HG03460 (cell line): ENCODE data around the gene EGFLAM.
"Not testable (repeated sequence)": the region's sequence is repeated elsewhere in the genome, so short reads cannot be mapped to it uniquely, and the experiment has no call there.

Source experiments
- ATAC-seq: cut with Tn5 transposase; IDR thresholded peaks from one replicate; pipeline ENCODE4 v1.9.1; 2021; ENCODE audit not compliant: unreplicated experiment

EGFLAM gene

DNA sequence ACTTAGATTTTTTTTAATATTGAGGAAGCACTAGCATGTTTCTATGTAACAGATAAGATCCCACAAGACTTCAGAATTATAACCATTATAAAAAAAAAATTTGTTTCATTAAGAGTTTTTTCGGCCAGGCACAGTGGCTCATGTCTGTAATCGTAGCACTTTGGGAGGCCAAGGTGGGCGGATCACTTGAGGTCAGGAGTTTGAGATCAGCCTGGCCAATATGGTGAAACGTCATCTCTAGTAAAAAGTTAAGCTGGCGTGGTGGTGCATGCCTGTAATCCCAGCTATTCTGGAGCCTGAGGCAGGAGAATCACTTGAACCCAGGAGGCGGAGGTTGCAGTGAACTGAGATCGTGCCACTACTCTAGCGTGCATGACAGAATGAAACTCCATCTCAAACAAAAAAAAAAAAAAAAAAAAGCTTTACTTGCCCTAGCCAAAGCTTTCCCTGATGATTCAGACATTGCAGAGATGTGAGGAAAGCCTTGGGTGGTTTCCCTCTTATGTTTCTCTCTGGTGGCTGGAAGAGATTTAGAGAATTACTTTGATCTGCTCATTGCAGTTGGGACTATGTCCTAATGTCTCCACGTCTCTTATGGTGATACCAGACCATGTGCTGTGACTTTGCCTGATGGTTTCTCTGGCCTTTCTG is 65.4 kb downstream of the EGFLAM start:
- ATAC-seq = no peak

DNA sequence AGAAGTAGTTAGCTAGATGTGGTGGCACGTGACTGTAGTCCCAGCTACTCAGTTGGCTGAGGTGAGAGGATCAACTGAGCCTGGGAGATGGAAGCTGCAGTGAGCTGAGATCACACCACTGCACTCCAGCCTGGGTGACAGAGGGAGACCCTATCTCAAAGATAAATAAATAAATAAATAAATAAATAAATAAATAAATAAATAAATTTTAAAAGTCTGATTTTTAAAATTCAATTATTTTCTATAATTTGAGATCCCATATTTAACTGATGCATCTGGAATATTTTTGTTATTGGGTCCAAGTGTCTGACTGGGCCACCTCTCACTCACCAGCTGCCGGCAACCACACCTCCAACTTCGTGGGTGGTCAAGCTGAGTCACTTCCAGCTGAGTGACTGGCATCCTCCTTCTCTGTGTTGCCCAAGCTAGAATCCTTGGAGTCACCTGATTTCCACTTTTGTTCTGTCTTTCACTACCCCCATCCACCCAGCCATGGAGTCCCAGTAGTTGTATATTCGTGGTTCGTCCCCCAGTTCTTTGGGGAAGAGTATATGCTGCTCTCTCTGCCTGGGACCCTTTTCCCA is 70.9 kb downstream of the EGFLAM start:
- ATAC-seq = no peak

- ATAC-seq = no peak
Measured at GRCh38 chr5:38330207-38330606, 71.8 kb downstream of the EGFLAM start.

DNA sequence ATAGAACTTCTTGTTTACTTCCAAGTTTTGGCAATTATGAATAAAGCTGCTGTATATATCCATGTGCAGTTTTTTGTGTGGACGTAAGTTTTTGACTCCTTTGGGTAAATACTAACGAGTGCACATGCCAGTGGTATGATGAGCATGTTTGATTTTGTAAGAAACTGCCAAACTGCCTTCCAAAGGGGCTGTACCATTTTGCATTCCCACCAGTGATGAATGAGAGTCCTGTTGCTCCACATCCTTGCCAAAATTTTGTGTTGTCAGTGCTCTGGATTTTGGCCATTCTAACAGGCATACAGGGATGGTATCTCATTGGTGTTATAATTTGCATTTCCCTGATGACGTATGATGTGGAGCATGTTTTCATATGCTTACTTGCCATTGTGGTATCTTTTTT is 73.5 kb downstream of the EGFLAM start:
- ATAC-seq = no peak

- ATAC-seq = not testable (repeated sequence)
Measured at GRCh38 chr5:38333181-38333580, 74.8 kb downstream of the EGFLAM start.

- ATAC-seq = no peak
Measured at GRCh38 chr5:38338455-38338854, 80.1 kb downstream of the EGFLAM start.

GRCh38 chr5:38339446-38339845 is 81.1 kb downstream of the EGFLAM start:
- ATAC-seq = no peak

DNA sequence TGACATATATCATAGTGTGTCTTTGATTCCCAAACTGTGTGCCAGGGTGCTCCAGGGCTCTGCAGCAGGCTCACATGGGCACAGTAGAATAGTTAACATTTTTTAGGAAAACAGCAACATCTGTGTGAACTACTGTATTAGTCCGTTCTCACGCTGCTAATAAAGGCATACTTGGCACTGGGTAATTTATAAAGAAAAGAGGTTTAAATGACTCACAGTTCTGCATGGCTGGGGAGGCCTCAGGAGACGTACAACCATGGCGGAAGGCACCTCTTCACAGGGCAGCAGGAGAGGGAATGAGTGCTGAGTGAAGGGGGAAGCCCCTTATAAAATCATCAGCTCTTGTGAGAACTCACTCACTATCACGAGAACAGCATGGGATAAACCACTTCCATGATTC is 82.7 kb downstream of the EGFLAM start:
- ATAC-seq = no peak

DNA sequence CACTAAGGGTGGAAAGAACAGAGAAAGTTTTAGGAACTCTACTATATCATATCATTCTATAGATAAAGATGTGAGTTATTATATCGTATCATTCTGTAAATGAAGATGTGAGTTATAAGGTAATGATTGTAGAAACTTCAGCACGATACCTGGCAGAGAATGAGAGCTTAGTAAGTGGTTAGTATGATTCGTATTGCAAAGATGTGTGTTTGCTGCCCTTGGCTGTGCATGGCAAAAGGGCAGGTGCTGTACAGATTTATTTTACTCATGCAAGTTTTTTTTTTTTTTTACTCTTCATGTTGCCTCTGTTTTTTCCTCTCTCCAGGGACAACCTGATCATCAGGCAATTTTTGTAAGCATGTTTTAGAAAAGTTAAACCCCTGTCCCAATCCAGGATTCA is 83.3 kb downstream of the EGFLAM start:
- ATAC-seq = no peak

DNA sequence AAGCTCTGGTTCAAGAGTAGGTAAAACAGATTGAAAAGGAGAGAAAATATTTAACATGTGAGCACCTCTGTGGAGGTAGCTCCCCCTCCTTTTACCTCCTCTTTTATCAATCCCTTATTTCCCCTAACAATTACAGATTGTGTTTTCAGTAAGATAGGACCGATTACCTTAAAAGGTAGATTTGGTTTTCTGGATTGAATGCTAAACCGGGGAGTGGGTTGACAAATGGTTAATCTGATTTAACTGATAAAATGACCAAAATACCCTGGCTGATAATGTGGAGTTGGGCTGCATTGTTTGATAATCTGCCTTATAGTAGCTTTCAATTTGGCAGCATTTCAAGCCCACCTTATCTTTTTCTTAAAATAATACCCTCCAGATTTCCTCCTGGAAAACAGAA is 83.9 kb downstream of the EGFLAM start:
- no peak for ATAC-seq

DNA sequence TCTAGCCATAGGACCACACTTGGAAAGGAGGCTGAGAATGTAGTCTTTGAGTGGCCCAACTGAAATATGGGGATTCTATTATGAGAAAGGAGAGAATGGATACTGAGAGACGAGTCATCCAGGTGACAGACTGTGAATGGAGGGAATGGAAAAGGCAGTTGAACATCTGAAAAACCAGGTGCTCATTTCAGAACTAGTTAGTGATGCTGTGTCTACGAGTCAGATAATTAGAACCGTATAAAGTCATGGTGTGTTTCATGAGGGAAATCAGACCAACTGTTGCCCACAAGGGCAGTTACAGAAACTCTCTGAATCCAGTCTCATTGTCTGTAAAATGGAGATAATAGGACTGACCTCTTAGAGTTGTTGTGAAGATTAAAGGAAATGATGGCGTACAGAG is 86.5 kb downstream of the EGFLAM start:
- no peak for ATAC-seq

DNA sequence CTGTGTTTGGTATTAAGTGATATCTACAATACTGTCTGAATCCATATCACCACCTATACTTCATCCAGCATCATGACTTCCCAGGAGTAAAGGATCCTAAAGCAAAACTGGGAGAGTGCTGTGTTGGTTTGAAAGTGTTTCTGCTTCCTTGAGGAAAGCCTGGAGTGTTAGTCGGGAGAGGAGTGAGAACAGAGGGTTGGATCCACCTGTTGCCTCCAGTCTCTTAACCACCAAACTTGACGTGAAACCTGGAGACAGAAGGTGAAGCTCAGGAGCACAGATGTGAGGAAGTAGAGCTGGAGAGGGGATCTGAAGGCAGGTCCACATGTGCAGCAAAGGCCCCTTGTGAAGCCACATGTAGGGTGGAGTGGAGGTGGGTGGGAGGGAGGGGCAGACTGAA is 88.2 kb downstream of the EGFLAM start:
- ATAC-seq = no peak

- no peak for ATAC-seq
Measured at GRCh38 chr5:38347040-38347763, 88.8 kb downstream of the EGFLAM start.

DNA sequence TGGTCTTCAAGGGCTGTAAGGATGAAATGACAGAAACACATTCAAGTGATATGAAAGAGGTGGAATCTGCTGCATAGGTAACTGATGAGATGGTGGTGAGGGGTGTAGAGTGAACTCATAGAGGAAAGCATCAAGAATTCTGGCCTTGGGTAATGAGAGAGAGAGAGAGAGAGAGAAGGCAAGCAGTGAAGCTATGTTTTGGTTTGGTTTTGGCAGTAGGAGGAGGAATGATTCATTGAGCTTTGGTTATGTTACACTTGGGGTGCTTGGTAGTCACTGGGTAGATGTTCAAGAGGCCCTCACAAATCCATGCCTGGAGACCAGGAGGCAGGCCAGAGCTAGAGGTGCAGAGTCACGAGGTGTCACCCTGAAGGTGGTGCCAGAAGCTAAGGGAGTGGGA is 89.5 kb downstream of the EGFLAM start:
- no peak for ATAC-seq

GRCh38 chr5:38360323-38361061 is 102.1 kb downstream of the EGFLAM start:
- no peak for ATAC-seq

DNA sequence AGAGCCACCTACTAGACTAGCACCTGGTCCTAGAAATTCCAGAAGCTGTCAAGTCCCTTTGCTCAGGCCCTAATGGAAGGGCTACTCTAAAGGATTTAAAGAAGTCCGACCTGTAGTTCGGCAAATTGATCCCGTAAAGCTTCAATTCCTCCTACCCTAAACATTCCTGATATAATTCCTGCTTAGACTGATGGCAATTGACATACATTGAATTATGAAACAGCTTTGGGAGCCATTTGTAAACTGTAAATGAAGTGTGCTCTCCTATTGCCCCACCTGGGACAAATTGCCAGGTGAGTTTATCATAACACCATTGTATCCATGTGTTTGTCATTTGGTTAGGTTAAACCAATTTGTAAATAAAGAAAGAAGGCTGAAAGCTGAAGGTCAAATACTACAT is 104.4 kb downstream of the EGFLAM start:
- no peak for ATAC-seq

GRCh38 chr5:38364825-38365224 is 106.5 kb downstream of the EGFLAM start:
- ATAC-seq = no peak

DNA sequence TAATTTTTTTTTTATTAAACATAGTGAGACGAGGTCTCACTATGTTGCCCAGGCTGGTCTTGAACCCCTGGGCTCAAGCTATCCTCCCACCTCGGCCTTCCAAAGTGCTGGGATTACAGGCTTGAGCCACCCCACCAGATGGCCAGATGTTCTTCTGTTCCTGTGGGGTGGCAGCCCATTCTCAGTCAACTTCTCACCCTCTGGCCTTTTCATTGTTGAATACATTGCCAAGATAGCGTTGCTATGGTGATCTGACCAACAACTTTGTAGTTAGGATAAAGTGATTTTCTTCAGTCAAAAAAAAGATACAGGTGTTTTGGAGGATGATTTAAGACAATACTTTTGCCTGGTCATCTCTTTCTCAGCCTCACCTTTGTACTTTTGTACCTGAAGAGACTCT is 109.1 kb downstream of the EGFLAM start:
- no peak for ATAC-seq

DNA sequence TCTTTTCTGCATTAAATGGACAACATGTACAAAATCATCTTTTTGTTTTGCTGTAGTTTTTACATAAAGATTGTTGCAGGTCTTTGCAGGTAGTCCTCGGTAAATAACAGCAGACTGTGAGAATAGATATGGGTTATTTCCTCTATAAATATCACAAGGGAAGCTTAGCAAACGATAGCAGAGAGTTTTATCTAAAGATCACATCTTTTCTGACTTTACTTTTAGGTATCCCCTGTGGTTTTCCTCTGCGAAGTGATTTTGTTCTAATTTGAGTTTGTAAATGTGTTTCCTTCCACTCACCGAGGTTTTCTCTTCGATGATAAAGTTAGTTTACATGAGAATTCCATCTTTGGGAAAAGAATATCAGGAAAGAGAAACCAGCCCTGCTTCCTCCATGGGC is 109.6 kb downstream of the EGFLAM start:
- ATAC-seq = no peak

- no peak for ATAC-seq
Measured at GRCh38 chr5:38369692-38370091, 111.3 kb downstream of the EGFLAM start.

DNA sequence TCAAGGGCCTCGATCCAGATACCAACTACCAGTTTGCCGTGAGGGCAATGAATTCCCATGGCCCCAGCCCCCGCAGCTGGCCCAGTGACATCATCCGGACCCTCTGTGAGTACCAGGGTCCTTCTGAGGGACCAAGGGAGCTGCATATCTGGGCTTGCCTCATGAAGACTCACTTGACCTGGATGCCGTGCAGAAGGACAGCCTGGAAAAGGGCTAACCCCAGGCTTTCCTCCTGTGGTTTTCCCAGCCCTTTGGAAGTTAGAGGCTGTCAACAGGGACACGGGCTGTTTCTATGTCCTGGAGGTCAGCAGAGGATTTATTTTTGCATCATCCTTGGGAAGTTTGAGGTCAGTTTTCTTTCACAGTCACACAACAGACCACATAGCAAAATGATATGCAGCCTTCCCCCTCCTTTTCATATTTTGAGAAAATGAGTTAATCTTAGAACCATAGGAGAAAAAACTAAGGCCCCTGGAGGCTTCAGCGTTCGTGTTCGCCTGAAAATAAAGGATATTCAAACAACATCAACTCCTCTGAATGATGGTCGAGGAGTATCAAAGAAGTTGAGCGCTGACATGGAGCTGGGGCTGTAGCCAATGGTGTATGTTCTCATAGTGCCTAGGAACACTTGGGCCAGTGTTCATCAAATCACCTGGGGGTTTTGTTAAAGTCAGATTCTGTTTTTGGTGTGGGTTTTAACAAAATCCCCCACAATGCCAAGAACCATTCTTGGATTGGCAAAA is 112.2 kb downstream of the EGFLAM start:
- ATAC-seq = no peak
